Activated CD4-positive, alpha-beta T cell treated with anti-CD3 and anti-CD28 coated beads, Interleukin-2, amount 50 U/mL, for 24 hours (primary cell): Measurements from ENCODE around the gene PUS7L.
"Not testable (repeated sequence)": the region's sequence is repeated elsewhere in the genome, so short reads cannot be mapped to it uniquely, and the experiment has no call there.

Experiments
- DNase-seq, 2 donors: peaks; one replicate each; pipeline ENCODE4 v3.0.0-alpha.2; 2020; ENCODE audit warnings: low read depth in 1 of 2, low spot score in 1 of 2

PUS7L gene

DNA sequence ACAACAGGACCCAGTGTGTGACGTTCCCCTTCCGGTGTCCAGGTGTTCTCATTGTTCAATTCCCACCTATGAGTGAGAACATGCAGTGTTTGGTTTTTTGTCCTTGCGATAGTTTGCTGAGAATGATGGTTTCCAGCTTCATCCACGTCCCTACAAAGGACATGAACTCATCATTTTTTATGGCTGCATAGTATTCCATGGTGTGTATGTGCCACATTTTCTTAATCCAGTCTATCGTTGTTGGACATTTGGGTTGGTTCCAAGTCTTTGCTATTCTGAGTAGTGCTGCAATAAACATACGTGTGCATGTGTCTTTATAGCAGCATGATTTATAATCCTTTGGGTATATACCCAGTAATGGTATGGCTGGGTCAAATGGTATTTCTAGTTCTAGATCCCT, 7.2 kb downstream of the PUS7L start:
- DNase-seq, result not testable (repeated sequence)

GRCh38 chr12:43750814-43751213, 7.8 kb downstream of the PUS7L start:
- no peak for DNase-seq

DNA sequence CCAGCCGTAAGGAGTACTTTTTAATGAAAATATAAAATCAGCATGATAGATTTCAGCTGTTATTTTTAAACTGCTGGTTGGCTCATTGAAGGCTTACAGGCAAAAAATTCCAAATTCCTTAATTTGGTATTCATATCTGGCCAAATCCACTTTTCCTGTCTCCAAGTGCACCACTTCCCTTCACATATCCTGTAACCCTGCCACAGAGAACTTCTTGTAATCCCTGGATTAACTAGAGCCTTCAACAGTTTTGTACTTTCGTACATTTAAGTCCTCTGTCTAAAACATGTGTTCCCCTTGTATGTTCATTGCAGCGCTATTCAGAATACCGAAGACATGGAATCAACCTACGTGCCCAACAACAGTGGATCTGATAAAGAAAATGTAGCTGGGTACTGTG, 9.6 kb downstream of the PUS7L start:
- no peak for DNase-seq

DNA sequence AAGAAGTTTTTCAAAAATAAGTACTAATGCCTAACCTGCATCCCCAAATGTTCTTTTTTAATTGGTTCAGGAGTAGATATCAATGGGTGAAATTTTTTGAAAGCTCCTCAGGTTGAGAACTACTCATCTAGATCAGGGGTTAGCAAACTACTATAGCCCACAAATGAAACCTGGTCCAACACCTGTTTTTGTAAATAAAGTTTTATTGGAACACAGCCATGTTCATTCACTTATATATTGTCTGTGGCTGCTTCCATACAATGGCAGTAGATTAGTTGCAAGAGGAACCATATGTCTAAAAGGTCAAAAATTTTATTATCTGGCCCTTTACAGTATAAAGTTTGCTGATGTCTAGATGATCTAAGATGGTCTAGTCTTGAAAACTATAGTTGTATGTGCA, 13.8 kb downstream of the PUS7L start:
- DNase-seq, result no peak

DNA sequence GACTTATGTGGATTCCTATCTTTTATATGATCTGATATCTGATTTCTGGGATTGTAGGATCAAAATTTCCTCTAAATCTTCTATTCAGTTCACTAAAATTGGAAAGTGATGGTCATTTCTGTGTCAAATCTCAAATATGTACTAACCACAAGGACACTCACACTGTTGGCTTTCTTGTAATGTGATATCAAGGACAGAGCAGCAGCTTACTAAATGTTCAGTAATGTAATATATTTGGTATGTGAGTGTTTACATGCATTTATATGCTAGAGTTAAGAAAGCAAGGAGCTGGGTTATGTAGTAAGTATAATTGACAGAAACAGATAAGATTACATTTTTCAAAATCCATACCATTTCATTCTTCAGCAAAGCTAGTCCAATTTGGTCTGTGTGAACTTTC, 16.5 kb downstream of the PUS7L start:
- DNase-seq, result no peak

DNA sequence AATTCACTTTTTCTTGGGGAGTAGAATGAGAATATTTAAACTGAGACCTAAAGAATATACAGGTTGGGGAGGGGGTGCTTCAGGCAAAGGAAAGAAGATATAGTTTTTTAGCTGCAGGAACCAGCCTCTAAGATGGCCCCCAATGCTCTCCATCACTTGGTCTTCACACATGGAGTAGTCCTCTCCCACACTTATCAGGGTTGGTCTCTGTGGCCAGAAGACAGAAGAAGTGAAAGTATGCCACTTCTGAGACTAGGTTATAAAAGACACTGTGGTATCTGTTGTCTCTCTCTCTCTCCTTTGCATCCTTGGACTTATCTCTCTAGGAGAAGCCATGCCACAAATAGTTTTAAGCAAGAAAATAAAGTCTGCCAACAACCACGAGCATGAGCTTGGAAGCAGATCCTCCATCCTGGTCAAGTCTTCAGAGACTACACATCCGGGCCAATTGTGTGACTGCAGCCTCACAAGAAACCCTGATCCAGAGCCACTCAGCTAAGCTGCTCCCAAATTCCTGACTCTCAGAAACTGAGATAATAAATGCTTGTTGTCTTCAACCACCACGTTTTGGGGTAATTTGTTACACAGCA, 18.0 kb downstream of the PUS7L start:
- DNase-seq, result no peak

- DNase-seq, result no peak
Observed at GRCh38 chr12:43737646-43738045, 20.9 kb downstream of the PUS7L start.

DNA sequence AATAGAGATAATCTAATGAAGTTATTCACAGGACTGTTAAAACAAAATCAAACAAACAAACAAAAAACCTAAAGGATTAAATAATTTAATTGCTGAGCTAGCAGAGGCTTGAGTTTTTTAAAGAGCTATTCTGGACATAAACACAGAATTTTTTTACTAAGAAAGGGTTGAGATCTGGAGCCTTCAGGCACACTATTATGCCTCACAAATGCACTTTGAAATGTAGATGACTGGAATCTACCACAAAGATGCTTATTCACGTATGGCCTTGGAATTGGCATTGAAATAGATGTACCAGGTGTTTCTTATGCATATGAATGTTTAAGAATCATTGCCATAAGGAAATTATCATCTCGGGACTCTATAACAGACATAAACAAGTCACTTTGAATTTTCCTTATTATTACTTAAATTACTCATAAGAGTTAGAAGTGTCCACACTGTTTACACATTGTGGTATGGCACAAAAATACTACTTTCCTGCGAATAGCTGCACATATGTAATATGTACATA, 21.6 kb downstream of the PUS7L start:
- no peak for DNase-seq

DNA sequence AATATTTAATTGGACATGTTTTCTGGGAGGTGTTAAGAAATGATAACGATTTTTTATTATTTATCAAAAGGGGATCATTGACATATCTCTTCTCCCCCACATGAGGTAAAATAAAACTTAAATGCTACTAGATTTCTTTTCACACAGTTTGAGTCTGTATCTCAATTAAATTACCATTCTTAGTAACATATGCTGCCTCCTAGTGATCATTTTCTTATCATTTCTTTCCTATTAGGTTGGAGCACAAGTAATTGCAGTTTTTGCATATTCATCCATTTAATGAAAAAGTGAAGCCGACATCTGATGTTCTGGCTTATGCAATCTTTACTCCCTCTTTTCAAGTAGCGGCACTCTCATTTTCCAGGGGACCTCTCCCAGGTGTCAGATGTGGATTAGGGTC, 24.9 kb downstream of the PUS7L start:
- DNase-seq, result no peak

- no peak for DNase-seq
Observed at GRCh38 chr12:43730283-43730682, 28.3 kb downstream of the PUS7L start.

- no peak for DNase-seq
Observed at GRCh38 chr12:43728698-43729097, 29.9 kb downstream of the PUS7L start.

GRCh38 chr12:43728117-43728516, 30.5 kb downstream of the PUS7L start:
- no peak for DNase-seq

DNA sequence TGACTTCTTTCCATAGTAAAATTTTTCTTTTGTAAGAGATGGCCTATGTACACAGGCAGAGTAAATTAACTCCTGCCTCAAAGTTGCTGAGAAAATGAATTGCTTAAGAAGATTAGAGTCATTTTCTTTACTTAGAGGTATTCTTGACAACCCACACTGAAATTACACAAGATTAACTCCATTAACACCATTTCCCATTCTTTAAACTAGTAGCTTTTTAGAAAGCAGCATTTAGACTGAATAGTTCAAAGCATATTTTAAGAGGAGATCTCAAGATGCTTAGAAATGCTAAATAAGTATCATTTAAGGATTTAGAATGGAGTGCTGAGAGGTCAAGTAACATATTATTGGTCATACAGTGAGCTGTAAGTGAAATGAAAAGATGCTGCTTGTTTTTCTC, 35.5 kb downstream of the PUS7L start:
- DNase-seq, result no peak

DNA sequence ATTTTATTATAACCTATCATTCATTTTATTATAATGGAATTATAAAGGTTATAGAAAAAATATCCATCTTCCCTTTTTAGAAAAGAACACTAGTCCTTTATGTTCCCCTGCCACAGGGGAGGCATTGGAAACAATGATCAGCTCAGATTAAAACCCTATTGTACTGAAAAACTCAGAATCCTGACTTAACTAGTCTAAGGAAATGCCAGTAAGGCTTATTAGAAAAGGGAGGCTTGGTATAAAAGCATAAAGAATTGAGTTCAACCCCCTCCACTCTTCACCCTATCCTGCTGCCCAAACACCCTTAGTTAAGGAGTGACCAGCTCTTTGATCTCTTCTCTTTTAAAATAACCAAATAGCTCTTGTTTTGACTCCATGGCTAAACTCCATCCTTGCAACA, 36.0 kb downstream of the PUS7L start:
- no peak for DNase-seq

GRCh38 chr12:43711348-43711747, 47.2 kb downstream of the PUS7L start:
- DNase-seq, result no peak

GRCh38 chr12:43703772-43704171, 54.8 kb downstream of the PUS7L start:
- DNase-seq, result not testable (repeated sequence)

DNA sequence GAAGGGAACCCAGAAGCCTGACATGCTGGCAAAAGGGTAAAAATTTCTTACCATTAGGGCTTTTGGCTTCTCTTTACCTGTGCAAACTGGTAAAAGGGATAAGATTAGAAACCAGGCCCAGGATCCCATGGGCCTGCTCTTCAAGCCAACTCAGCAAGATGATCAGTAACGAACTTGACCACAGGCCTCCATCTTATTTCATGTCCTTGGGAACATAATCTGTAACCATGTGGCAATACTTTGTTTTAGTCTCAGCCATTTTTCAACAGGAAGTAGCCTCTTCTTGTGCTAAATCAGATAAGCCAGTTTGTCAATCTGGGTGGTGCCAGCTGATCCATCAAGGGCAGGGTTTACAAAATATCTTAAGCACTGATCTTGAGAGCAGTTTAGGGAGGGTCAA, 57.4 kb downstream of the PUS7L start:
- DNase-seq, result not testable (repeated sequence)

GRCh38 chr12:43696154-43696553, 62.4 kb downstream of the PUS7L start:
- DNase-seq, result no peak

DNA sequence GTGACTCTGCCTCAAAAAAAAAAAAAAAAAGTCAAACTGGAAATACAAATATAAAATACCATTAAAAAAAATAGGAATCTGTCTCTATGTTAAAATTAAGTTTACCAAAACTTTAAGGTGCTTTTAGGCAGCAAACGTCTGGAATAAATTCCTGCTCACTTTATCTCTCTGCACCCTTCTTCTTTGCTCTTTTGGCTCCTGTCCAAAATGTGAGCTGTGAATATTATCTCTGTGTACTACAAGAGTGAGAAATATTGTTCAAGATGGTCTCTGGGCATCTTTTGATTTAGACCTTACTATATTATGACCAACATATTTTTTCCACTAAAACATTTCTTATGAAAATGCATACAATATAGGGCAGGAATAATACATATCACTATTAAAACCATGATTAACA, 63.7 kb downstream of the PUS7L start:
- DNase-seq, result no peak

- no peak for DNase-seq
Observed at GRCh38 chr12:43692064-43692463, 66.5 kb downstream of the PUS7L start.

- DNase-seq, result not testable (repeated sequence)
Observed at GRCh38 chr12:43685491-43685890, 73.1 kb downstream of the PUS7L start.

GRCh38 chr12:43676183-43676813, 82.3 kb downstream of the PUS7L start:
- no peak for DNase-seq
